ENCODE results near the gene AKAP1. TPM values are rescaled to one million over a fixed set of nuclear protein-coding genes. Genes with fewer than 3 reads are reported as not detected.

Gene AKAP1
- total and polyA plus RNA-seq, 9 of the 15 experiments (the other 6 are each of a cell fraction or from before 2014, with no cell fraction given): 12.9 to 63.8 (median 36.4) TPM

- TF ChIP-seq AFF1 (IDR thresholded peaks at IDR 0.05; ENCODE audit: low read depth in 1 of 2, partially characterized antibody in 2 of 2) (peak; percentile 53 to 94), MNT (conservative IDR thresholded peaks at IDR 0.05) (peak in 1 of 2 experiments; percentile 17; a peak in 1 of 4 replicates), DEAF1 (CRISPR knock-in tag; IDR thresholded peaks at IDR 0.05) (no peak), TSHZ1 (CRISPR knock-in tag; IDR thresholded peaks at IDR 0.05) (no peak), RCOR1 (IDR thresholded peaks at IDR 0.05; ENCODE audit: borderline replicate concordance in 1 of 2, low read depth in 2 of 2, low read length in 2 of 2) (0 out of 4 replicates have a peak, but pooled peaks of 1 of the 2 experiments have one; percentile 6), CHCHD3 (CRISPR knock-in tag; IDR thresholded peaks at IDR 0.05) (no peak), HDAC2 (IDR thresholded peaks at IDR 0.05) (0 out of 2 replicates have a peak, but pooled peaks have one; percentile 25), SMARCE1 (IDR thresholded peaks at IDR 0.05) (peak; percentile 80), SMARCC2 (IDR thresholded peaks at IDR 0.05; ENCODE audit: low read depth) (0 out of 2 replicates have a peak, but pooled peaks have one; percentile 22), PATZ1 (CRISPR knock-in tag; IDR thresholded peaks at IDR 0.05; ENCODE audit: borderline replicate concordance) (0 out of 2 replicates have a peak, but pooled peaks have one; percentile 46), NKRF (IDR thresholded peaks at IDR 0.05; ENCODE audit: borderline replicate concordance) (0 out of 2 replicates have a peak, but pooled peaks have one; percentile 16)
Measured at GRCh38 chr17:57084361-57084801, 665 bp upstream of the AKAP1 start (continued).

Data from K562 (cell line).